ENCODE measurements around the gene TMEM115. TPM values are rescaled to one million over a fixed set of nuclear protein-coding genes. Genes with fewer than 3 reads are reported as not detected.
"Not testable (repeated sequence)": the region's sequence is repeated elsewhere in the genome, so short reads cannot be mapped to it uniquely, and the experiment has no call there.

TMEM115 gene
- total RNA-seq, 1 donor from 2014 or later = 29.6 TPM

DNA sequence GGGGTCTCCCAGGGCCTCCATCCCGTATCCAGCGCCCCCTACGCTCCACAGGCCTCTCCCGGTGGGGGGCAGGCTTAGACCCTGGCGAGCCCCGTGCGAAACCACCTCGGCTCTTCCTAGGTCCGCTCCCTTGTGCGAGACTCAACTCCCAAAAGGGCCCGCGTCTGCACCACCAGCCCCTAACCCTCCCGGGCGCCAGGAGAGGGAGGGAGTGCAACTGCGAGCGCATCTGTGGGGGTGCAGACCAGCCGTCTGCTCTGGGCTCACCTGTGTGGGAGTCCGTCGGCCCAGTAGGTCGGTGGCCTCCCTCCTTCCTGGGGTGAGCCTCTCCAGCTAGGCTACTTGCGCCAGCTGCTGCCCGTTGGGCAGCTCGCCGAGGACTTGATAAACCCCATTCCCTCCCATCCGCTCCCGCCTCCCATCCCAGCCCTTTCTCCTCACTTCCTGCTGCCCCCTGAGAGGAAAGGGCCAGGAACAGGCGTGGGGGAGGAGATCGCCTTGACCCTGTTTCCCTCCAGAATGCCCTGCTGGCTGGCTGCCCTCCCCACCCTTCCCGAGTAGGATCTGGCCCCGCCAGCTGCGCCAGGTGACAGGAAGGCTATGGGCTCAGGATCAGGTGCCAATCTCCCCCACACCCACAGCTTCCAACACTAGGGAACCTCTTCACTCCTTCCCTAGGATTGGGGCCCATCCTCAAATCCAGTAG lies 36.8 kb downstream of the TMEM115 start, which contains the start of gene HYAL2:
HYAL2 (minus strand) TSS at position 360 of the 706 bp plus-strand sequence. CDS start 2,256 bp downstream, outside the sequence.
- ATAC-seq (peak; percentile 8), DNase-seq (ENCODE audit: low spot score) (peak; percentile 81)
- intact Hi-C loops (cut with DNase I) = no loop called here

DNA sequence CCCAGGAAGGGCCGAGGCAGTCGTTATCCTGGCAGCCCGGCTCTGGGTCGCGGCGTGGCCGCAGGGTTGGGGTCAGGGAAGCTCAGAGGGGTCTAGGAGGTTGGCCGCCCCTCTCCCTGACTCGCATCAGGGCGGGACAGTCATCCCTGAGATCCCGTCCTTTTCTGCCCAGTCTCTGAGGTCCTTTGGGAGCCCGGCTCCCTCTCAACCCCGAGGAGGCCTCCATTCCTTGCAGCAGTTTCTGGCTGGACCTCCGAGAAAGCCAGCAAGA lies 37.3 kb downstream of the TMEM115 start:
- ATAC-seq (no peak), DNase-seq (ENCODE audit: low spot score) (no peak)
- intact Hi-C loops (cut with DNase I) = no loop called here

DNA sequence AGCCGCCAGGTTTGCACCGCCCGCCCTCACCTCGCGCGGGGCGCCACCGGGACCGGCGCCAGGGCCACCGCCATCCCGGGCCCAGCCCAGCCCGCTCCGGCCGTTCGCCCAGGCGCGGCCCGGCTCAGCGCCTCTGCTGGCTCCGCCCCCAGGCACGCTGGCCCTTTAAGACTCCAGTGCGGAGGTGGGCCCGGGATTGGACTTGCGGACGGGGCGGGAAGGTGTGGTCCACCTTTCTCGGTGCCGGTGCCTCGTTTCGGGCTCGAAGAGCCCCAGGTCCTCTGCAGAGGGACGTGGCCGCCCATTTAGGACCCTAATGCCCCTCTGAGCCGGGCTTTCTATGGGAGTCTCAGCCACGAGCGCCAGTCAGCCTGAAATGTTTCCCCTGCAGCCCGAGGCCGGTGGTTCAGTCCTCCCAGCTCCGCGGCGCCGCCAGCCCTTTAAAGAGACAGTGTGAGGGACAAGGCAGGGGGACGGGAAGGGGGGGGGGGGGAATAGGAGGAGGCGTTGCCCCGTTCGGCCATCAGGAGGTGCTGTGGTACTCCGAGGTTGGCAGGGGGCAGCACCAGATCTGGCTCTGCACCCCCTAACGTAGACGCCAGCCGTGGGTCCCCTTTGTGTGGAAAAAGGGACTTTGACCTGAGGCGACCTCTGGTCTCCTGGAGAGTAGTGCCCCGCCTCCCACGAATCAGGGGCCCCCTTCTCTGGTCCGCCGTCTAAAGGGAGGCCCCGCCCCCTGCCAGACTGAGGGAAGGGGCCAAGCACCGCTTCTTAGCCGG lies 37.8 kb downstream of the TMEM115 start:
- intact Hi-C loops (cut with DNase I) = no loop called here
- peak; percentile 93 for DNase-seq (ENCODE audit: low spot score)
- ATAC-seq = peak; percentile 84

DNA sequence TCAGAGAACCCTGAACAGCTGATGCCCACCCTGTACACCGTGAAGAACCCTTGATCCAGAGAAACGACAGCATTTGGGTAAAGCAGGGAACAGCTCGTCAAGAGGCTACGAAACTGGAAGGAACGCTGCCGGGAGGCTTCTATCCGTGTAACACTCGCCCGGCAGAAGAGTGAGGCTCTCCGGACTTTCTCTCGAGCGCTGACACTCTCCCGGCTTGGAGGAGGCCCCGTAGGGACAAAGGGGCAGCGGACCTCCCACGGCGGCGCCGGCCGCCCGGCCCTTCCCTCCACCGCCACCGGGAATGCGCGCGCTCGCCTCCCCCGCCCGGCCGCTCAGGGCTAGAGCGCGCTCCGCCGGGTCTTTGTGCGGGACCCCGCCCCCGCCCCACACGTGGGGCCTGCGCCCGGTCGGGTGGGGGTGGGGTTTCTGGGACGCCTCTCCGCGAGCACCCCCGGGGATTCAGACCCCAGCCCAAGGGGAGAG lies 38.4 kb downstream of the TMEM115 start:
- intact Hi-C loops (cut with DNase I) = no loop called here
- DNase-seq (ENCODE audit: low spot score) (peak; percentile 89), ATAC-seq (peak; percentile 55)

DNA sequence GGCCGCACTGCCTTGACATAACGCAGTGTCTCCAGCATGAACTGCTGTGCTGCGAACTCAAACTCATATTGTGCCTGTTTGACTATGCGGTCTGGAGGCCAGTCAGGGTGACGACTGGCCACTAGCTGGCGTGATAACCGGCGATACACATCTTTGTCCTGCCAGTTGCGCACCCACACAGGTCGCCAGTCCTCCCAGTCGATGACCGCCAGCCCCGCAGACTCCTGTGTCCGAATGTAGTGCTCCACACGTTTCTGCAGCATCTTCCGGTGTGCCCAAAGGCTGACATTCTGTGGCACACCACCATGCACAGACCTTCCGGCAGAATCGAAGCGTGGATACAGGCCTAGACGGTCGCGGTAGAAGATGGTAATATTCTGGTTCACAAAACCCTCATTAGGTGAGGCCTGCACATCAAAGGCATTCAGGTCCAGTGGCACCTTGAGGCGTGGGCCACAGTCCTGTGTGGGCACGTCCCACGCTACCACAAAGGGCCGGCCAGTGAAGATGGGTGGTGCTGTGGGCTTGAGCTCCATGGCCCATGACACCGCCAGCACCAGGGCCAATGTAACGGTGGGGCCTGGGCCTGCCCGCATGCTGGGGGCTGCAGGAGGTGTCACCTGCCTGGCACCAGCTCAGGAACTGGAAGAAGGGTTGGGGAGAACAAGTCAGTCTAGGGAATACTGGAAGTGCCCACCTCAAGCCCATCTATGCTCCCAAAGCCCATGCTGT lies 39.3 kb downstream of the TMEM115 start:
- ATAC-seq = no peak
- intact Hi-C loops (cut with DNase I) = no loop called here
- DNase-seq (ENCODE audit: low spot score) = no peak

DNA sequence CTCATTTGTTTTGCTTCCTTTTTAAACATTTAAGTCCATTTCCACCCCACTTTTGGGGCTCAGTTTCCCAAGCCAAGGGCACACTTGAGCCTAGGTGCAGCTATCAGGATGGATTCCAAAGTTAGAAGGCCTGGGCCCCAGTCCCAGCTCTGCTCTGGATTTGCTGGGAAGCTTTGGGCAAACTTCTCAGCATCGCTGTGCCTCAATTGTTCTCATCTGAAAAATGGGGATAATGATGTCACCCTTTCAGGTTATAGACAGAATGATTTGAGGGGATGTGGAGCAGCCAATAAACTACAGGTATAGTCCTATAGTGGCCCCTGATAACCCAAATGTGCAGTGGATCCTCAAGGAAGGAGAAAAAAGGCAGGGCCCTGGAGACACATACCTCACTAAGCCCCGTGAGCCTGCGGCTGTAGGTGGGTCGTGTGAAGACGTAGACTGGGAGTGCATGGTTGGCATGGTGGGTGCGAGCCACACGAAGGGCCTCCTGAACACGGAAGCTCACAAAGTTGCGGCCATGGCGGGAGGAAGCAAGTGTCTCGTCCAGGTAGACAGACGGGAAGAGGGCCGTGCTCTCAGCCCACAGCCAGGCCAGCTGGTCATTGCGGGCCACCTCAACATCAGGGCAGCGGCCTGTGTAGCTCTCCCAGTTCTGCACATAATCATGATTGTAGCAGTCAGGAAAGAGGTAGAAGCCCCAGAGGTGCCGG lies 40.0 kb downstream of the TMEM115 start:
- intact Hi-C loops (cut with DNase I) = no loop called here
- no peak for ATAC-seq
- no peak for DNase-seq (ENCODE audit: low spot score)

DNA sequence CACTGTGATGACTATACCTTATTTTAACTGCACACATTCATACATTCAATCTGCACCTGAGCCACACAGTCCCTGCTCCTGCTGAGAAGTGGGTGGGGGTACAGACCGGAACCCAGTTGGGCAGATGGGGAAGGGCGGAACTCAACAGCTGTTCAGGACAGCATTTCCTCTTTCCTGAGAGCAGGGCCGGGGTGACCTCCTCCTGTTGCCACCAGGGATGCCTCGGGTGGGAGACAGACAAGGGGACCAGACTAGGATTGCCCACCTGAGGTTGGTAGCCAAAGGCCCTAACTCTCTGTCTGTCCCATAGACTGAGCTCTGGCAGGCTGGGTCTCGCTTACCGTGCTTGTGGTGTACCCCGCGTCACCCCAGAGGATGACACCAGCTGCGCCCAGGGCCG lies 40.7 kb downstream of the TMEM115 start:
- no peak for ATAC-seq
- intact Hi-C loops (cut with DNase I) = no loop called here
- no peak for DNase-seq (ENCODE audit: low spot score)

DNA sequence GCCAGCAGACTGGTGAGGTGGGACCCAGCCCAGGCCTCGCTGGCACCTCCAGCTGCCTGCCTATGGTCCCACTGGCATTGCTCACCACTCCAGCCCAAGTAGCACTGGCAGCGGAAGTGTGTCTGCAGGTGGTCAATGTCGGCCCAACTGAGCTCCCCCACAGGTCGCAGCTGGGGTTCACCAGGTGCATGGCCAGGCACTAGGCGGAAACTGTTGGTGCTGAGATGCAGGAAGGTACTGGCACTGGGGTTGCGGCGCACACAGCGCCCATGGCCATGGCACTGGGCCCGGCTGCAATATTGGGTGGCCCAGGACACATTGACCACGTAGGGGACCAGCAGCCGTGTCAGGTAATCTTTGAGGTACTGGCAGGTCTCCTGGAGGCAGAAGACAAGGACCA lies 41.2 kb downstream of the TMEM115 start:
- ATAC-seq (no peak), DNase-seq (ENCODE audit: low spot score) (no peak)
- intact Hi-C loops (cut with DNase I) = no loop called here

DNA sequence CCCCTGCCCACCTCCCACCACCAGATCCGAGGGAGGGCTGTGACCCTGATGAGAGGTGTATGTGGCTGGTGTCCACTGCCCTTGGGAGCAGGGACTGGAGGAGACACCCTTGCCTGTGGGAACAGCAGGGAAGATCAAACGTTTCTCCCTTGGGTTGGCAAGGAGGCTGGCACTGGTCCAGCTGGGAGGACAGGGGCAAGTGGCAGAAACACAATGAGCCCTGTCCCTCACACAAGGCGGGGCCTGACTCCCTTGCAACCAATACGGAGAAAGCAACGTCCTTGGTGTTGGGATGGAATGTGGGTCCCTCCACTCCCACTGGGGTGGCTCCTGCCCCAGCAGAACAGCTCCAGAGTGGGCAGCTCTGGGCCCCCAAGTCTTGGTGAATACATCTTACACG lies 42.0 kb downstream of the TMEM115 start:
- DNase-seq (ENCODE audit: low spot score) (no peak), ATAC-seq (no peak)
- intact Hi-C loops (cut with DNase I) = no loop called here

DNA sequence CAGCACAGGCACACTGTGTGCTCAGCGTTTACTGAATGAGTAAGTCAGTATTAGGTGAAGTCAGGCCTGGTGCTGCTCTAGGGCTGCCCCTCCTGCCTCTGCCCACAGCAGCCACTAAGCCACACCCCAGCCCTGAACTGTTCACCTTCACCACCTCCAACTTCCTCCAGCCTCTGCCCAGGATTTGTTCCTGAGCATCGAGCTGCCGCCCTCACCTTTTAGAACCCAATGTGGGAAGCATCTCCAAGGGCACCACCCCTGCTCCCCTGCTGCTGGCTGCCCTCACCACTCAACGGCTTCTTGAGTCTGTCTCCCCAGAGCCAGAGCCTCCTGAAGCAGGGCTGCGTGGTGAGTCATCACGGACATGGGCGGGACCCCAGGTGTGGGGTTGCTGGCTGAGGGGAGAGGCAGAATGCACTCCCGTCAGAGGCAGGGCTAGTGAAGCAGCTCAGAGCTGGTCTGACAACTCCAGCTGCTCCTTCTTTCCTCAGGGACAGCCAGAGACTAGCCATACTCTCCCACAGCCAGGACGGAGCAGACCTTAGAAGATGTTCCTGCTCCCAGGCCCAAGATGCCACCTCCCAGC lies 42.6 kb downstream of the TMEM115 start:
- intact Hi-C loops (cut with DNase I) = no loop called here
- DNase-seq (ENCODE audit: low spot score) = no peak
- no peak for ATAC-seq

DNA sequence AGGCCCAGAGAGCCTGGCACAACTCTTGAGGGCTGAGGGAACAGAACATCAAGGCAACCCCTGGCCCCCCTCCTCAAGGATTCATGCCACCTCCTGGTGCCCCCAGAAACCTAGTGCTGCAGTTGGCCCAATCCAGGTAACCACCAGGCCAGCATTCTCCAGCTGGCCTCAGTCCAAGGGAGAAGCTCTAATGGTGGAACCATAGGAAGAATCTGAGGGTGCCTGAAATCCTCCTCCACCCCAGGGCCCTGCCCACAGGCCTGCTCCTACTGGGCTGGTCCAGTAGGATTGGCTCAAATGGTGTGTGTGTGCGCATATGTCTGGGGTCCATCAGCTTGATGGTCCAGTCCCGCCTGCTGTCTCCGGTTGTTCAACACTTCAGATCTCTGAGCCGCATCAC lies 44.5 kb downstream of the TMEM115 start:
- intact Hi-C loops (cut with DNase I) = no loop called here
- ATAC-seq (no peak), DNase-seq (ENCODE audit: low spot score) (no peak)

DNA sequence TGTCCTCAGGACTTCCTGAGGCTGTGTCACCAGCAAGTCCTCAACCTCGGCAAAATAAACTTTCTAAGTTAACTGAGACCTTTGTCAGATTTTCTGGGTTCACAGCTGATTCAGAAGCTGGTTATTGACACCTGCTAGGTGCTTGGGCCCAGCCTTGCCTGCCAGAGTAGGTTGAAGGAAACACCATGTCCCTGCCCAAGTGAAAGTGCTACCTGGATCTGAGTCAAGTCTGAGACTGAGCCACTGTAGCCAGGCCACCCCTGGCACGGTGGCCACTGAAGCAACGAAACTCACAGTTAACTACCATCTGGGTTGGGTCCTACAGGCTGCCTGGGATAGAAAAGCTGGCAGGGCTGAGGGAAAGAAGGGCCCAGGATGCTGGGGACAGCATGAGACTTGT lies 45.0 kb downstream of the TMEM115 start:
- DNase-seq (ENCODE audit: low spot score) = no peak
- no peak for ATAC-seq
- intact Hi-C loops (cut with DNase I) = no loop called here

DNA sequence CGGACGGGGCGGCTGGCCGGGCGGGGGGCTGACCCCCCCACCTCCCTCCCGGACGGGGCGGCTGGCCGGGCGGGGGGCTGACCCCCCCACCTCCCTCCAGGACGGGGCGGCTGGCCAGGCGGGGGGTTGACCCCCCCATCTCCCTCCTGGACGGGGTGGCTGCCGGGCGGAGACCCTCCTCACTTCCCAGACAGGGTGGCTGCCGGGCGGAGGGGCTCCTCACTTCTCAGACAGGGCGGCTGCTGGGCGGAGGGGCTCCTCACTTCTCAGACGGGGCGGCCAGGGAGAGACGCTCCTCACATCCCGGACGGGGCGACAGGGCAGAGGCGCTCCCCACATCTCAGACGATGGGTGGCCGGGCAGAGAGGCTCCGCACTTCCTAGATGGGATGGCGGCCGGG lies 47.3 kb downstream of the TMEM115 start:
- intact Hi-C loops (cut with DNase I); ATAC-seq; DNase-seq (ENCODE audit: low spot score): not testable (repeated sequence)

Other genes starting within 250 kb of the TMEM115 start
- gene SEMA3F, start 204.2 kb downstream of the TMEM115 start, total RNA-seq = 29.3 TPM
- not detected for gene GNAT1, start 167.9 kb downstream of the TMEM115 start, total RNA-seq
- 2.5 TPM for gene SLC38A3, start 154.2 kb downstream of the TMEM115 start, total RNA-seq
- gene GNAI2, start 123.3 kb downstream of the TMEM115 start, total RNA-seq = 313 TPM
- 390 TPM for gene SEMA3B, start 90.4 kb downstream of the TMEM115 start, total RNA-seq
- gene LSMEM2, start 80.4 kb downstream of the TMEM115 start, total RNA-seq = 2.0 TPM
- 51.2 TPM for gene IFRD2, start 67.1 kb downstream of the TMEM115 start, total RNA-seq
- gene HYAL3, start 60.1 kb downstream of the TMEM115 start, total RNA-seq = 1.5 TPM
- gene NAA80, start 60.1 kb downstream of the TMEM115 start, total RNA-seq = 20.7 TPM
- 19.4 TPM for gene HYAL1, start 55.9 kb downstream of the TMEM115 start, total RNA-seq
- gene HYAL2, start 36.8 kb downstream of the TMEM115 start, total RNA-seq = 48.8 TPM
- 17.7 TPM for gene TUSC2, start 31.3 kb downstream of the TMEM115 start, total RNA-seq
- 51.0 TPM for gene RASSF1, start 18.7 kb downstream of the TMEM115 start, total RNA-seq
- gene ZMYND10, start 13.8 kb downstream of the TMEM115 start, total RNA-seq = 1.9 TPM
- gene NPRL2, start 8.7 kb downstream of the TMEM115 start, total RNA-seq = 20.6 TPM
- 10.1 TPM for gene CYB561D2, start 8.7 kb downstream of the TMEM115 start, total RNA-seq
- gene CACNA2D2, start 144.1 kb upstream of the TMEM115 start, total RNA-seq = 1.8 TPM
- gene C3orf18, start 208.2 kb upstream of the TMEM115 start, total RNA-seq = 16.1 TPM
- gene HEMK1, start 210.0 kb upstream of the TMEM115 start, total RNA-seq = 21.3 TPM